Measurements from ENCODE around the gene ACAN.

ACAN gene

DNA sequence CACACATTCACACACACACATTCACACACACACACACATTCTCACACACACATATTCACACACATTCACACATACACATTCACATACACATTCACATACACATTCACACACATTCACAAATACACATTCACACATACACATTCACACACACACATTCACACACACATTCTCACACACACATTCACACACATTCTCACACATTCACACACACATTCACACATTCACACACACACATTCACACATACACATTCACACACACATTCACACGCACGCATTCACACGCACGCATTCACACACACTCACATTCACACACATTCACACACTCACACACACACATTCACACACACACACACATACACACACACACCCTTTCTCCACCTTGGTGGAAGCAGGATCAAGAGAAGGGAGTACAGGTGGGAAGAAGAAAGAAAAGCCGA is 97.8 kb downstream of the ACAN start:
- no peak for DNase-seq (ENCODE audit: low read depth in 2 of 2, low spot score in 1 of 2)

DNA sequence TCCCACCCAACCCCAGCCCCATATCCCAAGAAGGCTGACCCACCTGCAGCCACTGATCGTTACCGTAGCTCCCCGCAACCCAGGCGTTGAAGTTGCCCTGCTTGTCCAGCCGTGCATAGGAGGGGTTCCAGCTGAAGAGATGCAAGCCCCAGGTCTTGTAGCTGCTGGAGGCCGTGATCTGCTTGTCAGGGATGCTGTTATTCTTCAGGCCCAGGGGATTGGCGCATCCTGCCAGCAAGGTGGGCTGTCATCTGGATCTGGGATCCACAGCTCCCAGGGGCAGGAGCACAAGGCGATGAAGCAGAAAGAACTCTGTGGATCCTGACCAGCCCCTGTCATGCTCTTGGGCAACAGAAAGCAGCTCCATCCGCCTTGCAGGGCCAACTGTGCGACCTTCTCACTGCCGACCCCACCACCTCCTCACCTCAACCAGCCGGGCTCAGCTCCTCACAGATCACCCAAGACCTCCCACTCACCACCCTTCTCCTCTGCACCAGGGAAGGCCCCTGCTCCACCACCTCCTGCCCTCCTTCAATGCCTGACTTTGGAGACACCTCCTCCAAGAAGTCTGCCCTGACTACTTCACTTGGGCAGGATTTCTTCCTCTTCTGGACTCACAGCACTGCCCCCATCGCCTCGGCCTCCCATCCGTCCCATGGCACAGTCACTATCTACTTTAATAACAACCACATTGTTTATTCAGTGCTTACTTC is 98.4 kb downstream of the ACAN start:
- no peak for DNase-seq (ENCODE audit: low read depth in 2 of 2, low spot score in 1 of 2)

DNA sequence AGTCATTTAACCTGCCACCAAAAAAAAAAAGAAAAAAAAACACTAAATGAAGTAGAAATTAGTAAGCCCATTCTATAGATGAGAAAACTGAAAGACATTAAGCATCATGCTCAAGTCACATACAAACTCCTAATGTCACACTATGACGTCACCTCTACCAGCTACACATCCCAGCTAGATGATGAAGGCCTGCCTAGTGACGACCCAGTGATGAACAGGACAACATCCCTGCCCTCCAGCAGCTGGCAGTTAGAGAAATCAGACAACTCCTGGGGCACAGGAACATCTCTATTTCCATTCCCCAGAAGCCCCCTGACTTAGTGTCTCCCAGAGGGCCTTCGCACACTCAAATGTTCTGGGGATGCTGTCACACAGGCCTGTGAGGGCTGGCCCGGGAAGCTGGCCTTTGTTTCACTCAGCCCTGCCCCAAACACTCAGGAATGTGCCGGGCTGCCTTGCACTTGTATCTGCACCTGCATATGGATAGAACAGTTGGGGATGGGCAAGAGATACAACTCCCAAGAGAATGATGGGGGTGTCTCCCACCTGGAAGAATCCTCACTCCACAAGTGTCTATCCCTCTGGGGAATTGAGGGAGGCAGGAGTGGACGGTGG is 99.1 kb downstream of the ACAN start:
- DNase-seq (ENCODE audit: low read depth in 2 of 2, low spot score in 1 of 2) = no peak

DNA sequence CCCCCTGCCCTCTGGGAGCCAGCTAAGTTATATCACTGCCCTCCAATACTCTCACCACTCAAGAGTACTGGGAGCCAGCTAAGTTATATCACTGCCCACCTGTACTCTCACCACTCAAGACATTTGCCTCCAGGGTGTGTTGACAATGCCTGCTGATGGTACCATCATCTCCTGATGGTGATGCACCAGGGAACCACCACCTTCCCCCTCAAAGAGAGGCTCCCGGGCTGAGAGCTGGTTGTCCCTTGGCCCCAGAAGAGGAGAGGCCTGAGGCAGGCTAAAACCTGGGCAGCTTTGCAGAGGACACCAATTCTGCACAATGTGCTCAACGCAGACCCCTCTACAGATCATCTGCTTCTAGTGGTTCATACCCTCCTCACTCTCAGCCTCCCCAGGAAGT is 99.6 kb downstream of the ACAN start:
- DNase-seq (ENCODE audit: low read depth in 2 of 2, low spot score in 1 of 2) = no peak

DNA sequence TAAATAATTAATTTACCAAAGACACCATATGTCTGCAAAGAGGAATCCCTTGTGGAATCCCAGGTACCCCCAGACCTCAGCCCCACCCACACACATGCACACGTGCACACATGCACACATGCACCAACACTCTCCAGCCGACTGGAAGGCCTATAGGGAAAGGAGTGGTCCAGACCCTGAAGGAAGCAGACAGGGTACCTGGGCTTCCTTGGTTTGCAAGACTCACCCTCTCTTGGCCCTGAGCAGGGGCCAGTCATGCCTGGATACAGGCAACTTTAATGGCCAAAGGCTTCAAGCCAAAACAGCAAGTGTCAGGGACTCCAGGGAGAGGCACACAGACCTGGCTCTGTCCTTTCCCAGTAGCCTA is 101.0 kb downstream of the ACAN start:
- no peak for DNase-seq (ENCODE audit: low read depth in 2 of 2, low spot score in 1 of 2)

DNA sequence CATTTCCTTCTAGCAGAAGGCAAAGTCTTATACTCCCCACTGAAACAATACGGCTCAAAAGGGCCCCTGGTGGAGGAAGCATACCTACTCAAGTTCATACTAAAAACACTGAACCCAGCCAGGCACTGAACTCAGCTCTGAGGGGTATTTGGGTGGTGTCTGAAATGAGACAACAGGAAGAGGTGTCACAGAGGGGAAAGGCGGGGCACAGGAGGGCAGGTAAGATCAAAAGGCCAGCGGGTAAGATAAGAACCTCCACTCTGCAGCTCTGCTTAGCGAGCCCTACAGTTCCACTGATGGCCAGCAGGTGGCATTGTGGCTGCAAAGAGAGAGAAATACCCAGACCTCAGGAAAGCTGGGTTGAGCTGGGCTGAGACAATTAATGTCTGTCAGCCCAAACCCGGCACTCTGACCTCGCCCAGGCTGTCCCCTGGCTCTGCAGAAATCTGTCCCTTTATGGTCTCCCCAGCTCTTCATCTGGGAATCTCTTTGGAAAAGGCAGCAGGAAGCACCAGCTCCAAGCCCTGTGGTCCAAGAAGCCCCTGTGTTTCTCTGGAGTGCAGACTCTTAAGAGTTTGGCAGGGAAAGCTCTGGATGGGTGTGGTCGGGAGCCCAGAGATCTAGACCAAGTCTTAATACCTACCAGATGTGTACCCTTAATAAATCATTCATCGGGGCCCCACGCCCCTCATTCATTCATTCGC is 101.5 kb downstream of the ACAN start:
- DNase-seq (ENCODE audit: low read depth in 2 of 2, low spot score in 1 of 2) = peak; percentile 79 to 81

DNA sequence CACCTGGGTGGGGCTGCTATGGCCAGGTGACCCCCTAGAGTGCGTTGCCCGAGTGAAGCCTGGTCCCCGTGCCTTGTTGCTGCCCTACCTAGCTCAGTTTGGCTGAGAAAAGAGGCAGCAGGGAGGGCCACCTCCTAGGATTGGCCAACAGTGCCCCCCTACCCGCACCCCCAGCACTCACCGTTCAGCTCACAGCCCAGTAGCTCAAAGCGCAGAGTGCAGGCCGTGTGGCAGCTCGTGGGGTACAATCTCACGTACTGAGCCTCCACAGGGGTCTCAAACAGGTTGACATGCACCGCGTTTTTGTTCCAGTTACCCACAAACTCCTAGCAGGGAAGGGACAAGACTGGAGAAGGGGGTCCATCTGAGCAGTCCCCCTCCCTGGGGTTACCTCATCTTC is 102.3 kb downstream of the ACAN start:
- DNase-seq (ENCODE audit: low read depth in 2 of 2, low spot score in 1 of 2) = no peak

DNA sequence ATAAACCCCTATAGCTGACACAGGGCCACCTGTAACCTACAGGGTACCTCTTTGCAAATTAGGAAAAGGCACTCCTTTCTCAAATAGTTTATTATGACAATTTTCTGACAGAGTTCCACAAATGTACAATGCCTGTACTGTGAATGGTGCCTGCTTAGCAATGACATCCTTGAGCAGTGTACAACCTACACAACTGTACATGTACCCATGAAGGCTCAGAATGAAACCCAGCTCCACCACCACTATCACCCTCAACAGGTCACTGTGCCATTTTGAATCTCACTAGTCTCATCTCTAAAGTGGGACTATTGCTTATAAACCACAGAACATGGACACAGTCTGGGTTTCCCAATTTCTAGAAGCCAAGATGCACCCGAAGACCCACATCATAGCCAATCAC is 102.9 kb downstream of the ACAN start:
- no peak for DNase-seq (ENCODE audit: low read depth in 2 of 2, low spot score in 1 of 2)

DNA sequence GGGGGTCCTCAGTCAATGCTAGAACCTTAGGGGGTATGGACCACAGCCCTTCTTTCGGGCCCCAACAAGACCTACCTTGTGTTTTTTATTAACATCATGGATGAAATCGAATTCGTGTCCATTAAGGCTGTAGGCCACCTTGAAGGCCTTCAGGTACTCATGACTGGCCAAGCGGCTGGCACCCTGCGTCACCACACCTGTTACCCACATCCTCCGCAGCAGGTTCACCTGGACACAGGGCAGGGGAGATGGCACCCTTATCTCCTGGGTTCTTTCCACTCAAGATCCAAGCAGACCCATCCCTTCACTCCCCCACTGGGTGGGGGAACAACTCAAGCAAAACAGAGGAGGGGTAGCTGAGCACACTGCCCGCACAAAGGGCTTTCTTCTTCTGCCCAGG is 103.3 kb downstream of the ACAN start:
- DNase-seq (ENCODE audit: low read depth in 2 of 2, low spot score in 1 of 2) = no peak

DNA sequence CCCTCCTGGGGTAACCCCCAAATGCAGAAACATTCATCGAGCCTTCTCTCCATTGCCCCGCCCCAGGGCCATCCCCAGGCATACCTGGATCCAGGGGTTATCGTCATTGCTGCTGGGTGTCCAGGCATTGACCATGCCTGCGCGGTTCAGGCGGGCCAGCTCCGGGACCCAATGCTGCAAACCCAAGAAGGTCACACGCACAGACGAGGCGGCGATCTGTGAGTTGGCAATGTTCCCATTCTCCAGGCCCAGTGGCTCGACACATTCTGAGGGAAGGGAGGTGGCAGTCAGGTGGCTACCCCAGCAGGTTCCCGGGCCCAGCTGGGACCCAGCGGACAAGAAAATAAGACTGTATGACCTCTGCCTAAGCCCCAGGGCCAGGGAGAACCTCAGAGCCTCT is 103.9 kb downstream of the ACAN start:
- no peak for DNase-seq (ENCODE audit: low read depth in 2 of 2, low spot score in 1 of 2)

DNA sequence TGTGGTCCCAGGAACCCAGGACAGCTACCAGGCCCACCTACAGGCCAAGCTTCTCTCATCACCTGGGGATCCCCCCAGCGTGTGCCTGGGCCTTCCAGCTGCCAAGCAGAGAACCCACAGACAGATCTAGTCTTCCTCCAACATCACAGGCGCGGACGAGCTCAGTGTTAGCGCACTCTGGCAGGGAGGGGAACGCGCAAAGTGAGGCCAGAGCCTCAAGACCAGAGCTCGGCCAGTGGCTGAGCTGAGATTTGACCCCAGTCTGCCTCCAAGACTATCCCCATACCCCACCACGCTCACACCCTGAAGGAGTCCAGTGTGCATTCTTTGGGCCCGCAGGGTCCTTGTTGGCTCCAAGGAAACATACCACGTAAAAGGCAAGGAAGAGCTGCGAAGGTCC is 104.9 kb downstream of the ACAN start:
- DNase-seq (ENCODE audit: low read depth in 2 of 2, low spot score in 1 of 2) = no peak

DNA sequence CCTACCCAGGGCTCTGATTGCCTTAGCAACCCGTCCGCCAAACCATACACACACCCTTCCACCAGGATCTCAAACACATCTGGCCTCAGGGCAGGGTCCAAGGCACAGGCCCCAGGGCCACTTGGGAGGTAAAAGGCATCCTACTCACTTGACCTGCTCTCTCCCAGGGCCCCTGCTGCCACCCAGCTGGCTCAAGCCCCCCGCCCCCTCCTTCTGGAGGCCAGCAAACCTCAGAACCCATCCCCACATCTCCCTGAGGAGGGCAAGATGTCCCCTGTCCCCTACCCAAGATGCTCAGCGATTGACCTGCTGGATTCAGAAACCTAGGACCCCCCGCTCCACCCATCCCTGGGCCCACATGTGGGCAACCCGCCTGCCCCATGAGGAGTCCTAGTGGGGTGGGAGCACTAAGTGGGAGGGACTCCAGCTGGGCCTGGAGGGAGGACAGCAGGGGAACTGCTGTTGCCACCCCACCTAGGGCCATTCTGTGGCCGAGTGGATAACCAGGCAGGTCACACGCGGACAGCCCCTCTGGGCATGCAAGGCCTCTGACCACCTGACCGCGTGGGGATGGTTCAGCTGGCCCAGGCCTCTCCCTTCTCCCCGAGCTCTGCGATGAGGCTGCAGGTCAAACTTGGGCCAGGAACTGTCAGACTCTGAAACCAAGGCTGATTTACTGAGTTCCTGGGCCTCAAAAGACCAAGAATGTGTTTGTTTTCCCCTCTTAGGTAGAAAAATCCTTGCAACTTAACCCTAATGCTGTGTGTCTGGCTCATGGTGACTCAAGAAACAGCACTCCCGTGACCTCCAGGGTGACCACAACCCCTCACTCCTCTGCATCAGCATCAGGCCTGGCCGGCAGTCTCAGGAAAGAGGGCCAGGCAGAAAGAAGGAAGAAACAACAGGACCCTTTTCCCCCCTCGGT is 105.7 kb downstream of the ACAN start:
- no peak for DNase-seq (ENCODE audit: low read depth in 2 of 2, low spot score in 1 of 2)

DNA sequence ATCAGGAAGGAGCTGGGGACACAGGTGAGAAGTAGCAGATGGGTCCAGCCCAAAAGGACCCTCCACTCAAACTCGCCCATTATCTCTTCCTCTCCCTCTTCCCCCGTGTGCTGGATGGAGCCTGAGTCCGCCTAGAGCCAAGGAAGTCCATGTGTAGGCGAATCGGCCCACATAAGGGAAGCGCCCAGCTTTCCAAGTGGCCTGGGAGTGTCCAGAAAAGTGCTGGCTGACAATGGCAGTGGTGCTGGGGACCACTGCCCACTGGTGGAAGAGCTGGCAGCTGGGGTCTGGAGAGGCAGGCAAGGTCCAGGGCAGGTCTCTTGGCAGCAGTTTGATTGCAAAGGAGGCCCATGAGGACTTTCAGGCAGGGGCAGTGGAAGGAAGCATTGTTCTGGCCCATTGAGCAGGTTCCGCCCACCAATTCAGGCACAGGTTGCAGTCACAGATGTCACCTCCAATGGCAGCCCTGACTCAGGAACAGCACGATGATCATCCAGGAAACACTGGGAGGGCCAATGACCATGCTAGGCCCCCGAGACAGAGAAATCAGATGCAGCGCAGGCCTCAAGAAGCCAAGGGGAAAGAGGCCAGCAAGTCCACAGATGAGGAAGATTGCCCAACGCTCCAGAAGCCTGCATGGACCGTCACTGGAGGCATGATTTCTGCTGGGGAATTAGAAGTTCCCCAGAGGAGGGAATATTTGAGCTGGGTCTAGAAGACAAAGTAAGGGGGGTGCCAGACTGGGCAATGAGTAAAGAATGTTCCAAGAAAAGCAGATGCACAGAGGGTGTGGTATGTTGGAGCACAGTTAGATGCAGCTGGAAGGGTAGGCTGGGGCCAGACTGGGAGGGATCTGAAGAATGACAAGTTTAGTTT is 107.0 kb downstream of the ACAN start:
- DNase-seq (ENCODE audit: low read depth in 2 of 2, low spot score in 1 of 2) = no peak

DNA sequence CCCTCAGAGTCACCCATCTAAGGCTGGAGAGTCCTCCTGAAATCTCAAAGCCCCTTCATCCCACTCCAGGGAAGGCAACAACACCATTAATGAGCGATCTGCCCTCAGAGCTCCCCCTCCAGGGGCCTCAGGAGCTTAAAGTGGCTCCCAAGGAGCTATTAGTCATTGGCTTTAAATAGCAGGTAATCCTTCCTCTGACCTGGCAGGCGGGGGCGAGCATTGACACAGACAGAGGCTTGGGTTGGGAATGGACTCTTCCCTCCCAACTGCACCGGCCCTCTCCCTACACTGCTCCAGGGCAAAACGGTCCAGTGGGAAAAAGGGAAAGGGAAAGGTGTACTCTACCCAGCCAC is 108.5 kb downstream of the ACAN start:
- no peak for DNase-seq (ENCODE audit: low read depth in 2 of 2, low spot score in 1 of 2)

DNA sequence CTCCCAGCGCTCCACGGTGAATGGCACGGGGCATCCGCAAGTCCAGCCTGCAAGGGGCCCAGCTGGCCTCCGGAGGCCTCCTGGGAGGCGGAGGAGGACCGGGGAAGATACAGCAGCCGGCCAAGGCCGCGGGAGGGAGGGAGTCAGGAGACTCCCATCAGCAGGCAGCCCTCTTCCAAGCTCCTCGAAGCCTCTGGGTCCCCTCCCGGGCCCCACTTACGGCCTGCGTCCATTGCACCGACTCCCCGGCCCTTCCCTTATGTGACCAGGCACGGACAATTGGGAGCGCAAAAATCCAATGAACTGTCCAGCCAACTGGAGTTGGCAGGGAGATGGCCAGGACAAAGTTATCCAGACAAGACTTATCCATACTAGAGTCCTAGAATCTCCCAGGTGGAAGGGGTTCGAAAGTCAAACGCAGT is 109.3 kb downstream of the ACAN start:
- DNase-seq (ENCODE audit: low read depth in 2 of 2, low spot score in 1 of 2) = no peak

DNA sequence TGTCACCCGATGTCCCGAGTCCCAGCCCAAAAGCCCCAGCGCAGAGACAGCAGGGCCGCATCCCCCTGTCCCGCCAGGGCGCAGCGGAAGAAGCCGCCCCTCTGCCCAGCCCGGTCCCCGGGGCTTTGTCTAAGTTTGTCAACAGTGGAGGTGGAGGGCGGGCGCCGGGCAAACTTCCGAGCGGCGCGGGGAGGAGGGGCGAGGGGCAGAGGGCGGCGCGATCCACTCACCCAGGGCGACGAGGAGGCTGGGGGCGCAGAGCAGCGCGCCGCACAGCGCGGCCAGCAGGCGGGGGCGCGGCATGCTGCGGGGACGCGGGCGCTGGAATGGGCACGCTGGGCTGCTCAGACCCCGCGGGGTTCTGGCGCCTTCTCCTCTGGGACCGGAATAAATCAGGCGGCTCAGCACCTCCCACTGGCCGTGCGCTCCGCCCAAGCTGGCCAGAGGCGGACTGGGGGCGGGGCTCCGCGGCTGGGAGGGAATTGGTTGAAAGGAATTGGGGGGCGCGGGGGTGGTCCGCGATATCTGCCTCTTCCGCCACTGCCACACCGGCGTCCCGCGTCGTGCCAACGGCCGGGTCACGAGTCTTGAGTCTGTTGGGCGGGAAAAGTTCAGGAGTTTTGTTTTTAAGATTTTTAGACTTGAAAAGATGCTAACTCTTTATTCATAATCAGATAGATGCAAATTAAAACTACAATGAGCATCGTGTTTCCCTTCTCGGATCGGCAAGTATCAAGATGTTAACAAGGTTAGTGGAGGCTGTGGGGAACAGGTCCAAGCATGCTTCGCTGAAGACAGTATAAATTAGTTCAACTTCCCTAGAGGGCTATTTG is 110.0 kb downstream of the ACAN start, which contains the start of gene MFGE8:
Gene MFGE8 (minus strand): TSS at position 363 of the 833 bp plus-strand sequence. CDS start 60 bp downstream, at position 303.
- peak; percentile 27 to 37 for DNase-seq (ENCODE audit: low read depth in 2 of 2, low spot score in 1 of 2)

DNA sequence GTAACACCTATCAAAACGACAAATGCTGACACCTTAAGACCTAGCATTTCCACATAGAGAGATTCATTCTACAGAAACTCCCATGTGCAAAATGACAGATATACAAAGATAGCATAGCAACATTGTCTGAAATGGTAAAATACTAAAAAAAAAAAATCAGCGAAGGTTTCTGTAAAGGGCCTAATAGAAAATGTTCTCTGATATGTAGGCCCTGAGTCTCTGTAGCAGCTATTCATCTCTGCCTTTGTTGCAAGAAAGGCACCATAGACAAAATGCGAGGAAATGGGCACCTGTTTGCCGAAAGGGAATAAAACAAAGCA is 110.6 kb downstream of the ACAN start:
- no peak for DNase-seq (ENCODE audit: low read depth in 2 of 2, low spot score in 1 of 2)

DNA sequence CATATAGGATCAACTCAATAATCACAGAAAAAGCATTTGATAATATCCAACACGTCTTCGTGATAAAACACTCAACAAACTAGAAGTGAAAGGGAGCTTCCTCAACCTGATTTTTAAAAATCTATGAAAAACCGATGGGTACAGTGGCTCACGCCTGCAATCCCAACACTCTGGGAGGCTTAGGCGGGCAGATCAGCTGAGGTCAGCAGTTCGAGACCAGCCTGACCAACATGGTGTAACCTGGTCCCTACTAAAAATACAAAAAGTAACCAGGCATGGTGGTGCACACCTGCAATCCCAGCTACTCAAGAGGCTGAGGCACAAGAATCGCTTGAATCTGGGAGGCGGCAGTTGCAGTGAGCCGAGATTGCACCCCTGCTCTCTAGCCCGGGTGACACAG is 112.1 kb downstream of the ACAN start:
- DNase-seq (ENCODE audit: low read depth in 2 of 2, low spot score in 1 of 2) = no peak

DNA sequence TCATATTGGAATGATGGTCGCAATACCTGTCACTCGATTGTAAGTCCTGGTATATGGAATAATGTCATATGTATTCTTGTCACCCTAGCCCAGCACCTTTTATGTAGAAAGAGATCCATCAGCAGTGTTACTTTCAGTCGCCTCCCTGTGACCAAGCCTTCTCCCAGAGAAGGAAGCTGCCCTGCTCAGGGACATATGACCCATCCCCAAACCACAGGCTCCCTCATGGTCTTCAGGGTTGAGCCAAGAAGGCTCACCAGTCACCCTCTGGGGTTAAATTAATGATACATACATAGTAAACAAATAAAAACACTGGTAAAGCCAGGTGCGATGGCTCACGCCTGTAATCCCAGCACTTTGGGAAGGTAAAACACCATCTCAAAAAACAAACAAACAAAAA is 114.5 kb downstream of the ACAN start:
- DNase-seq (ENCODE audit: low read depth in 2 of 2, low spot score in 1 of 2) = no peak

DNA sequence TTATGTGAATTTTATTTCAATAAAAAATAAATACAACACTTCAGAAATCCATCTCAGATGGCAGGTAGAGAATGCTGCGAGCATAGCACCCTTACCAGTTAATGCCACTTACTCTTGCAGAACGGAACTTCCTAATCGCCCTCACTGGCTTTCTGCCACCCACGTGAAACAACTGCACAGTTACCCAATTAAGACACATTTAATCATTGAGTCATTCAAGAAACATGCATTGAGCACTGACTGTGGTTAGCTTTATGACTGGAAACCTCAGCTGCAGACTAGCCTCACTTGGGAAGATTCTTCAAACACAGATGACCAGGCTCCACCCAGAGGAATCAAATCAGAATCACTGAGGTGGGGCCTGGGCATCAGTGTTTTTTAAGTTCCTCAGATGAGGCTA is 115.5 kb downstream of the ACAN start:
- no peak for DNase-seq (ENCODE audit: low read depth in 2 of 2, low spot score in 1 of 2)
